HCT116 (cell line): ENCODE measurements around the gene PAQR4. TPM values are rescaled to one million over a fixed set of nuclear protein-coding genes. Genes with fewer than 3 reads are reported as not detected.

Experiments used
- ATAC-seq: fragments of 200-7000 bp; cut with Tn5 transposase; 2 replicates; pipeline ENCODE4 v1.9.1; 2020; ENCODE audit warnings: mild to moderate bottlenecking, moderate library complexity
- BruUV-seq: library from RNA; stranded (reverse); fragments of 400-500 nt; replicated peaks from 2 replicates; lab custom pipeline; 2021; lab: Mats Ljungman, UMichigan
- CTCF ChIA-PET: fragments of 300-600 bp; sonication (Branson Sonifier 250); formaldehyde crosslinking; loops from one replicate; lab custom pipeline; 2021; ENCODE audit warnings: antibody characterized with exemption; lab: Charles Lee
- POLR2A ChIA-PET: fragments of 300-600, 350-600 bp; sonication (Branson Sonifier 250); formaldehyde crosslinking; loops from one replicate; lab custom pipeline; 2021; ENCODE audit warnings: antibody characterized with exemption; lab: Charles Lee
- RAD21 ChIA-PET, 2 experiments: fragments of 300-600 bp; sonication (Branson Sonifier 250); formaldehyde crosslinking; loops; one replicate each; lab custom pipeline; 2023; ENCODE audit warnings: low total read pairs in 2 of 2; ENCODE audit not compliant: uncharacterized antibody in 2 of 2, unreplicated experiment in 2 of 2, low non-redundant PET in 1 of 2; lab: Charles Lee
- DNase-seq: peaks from one replicate; pipeline ENCODE4 v3.0.0-alpha.2; 2010; ENCODE audit warnings: low read depth, low spot score
- H2AFZ ChIP-seq: fragments of 200-600 bp; shearing (Covaris generic), sonication (generic); 2 replicates; pipeline ENCODE4 v1.6.1; 2017; ENCODE audit warnings: low read depth, mixed run types, mixed read lengths, antibody characterized with exemption, low read length; ENCODE audit not compliant: poor library complexity, severe bottlenecking
- H3K27ac ChIP-seq: 2 replicates; pipeline ENCODE4 v1.5.1; 2012; ENCODE audit warnings: low read depth, low read length
- H3K27me3 ChIP-seq: fragments of 200-600 bp; sonication (generic); 2 replicates; pipeline ENCODE4 v1.6.1; 2016; ENCODE audit warnings: mixed run types, low read length, mixed read lengths; ENCODE audit not compliant: insufficient read depth
- H3K36me3 ChIP-seq, 2 experiments: fragments of 200-500 bp in 1 of 2; fragments of 200-600 bp in 1 of 2; sonication (Bioruptor generic) in 1 of 2; sonication (generic) in 1 of 2; 2 replicates each; pipeline versions ENCODE4 v1.5.1 to v1.6.1; 2014 to 2016; ENCODE audit warnings: low read length in 2 of 2, inconsistent platforms in 1 of 2, mixed read lengths in 1 of 2, mixed run types in 1 of 2; ENCODE audit not compliant: insufficient read depth in 2 of 2, control insufficient read depth in 1 of 2
- H3K4me1 ChIP-seq, 2 experiments: fragments of 200-600 bp in 1 of 2; sonication (generic) in 1 of 2; 2 replicates each; pipeline versions ENCODE4 v1.5.1 to v1.6.1; 2012 to 2017; ENCODE audit warnings: low read length in 2 of 2, inconsistent platforms in 1 of 2, mild to moderate bottlenecking in 1 of 2, mixed read lengths in 1 of 2, mixed run types in 1 of 2, moderate library complexity in 1 of 2; ENCODE audit not compliant: insufficient read depth in 2 of 2, control insufficient read depth in 1 of 2
- H3K4me2 ChIP-seq: fragments of 200-600 bp; sonication (generic); 2 replicates; pipeline ENCODE4 v1.6.1; 2017; ENCODE audit warnings: mixed run types, low read length, mixed read lengths
- H3K4me3 ChIP-seq, 2 experiments: fragments of 200-600 bp in 1 of 2; sonication (generic) in 1 of 2; replicated peaks in 1 of 2; 2 replicates each; pipeline ENCODE4 v1.5.1; 2011 to 2016; ENCODE audit warnings: low read length in 2 of 2, control low read depth in 1 of 2, low read depth in 1 of 2, mild to moderate bottlenecking in 1 of 2, mixed read lengths in 1 of 2, mixed run types in 1 of 2
- H3K79me2 ChIP-seq: fragments of 200-600 bp; sonication (generic); 2 replicates; pipeline ENCODE4 v1.6.1; 2017; ENCODE audit warnings: mild to moderate bottlenecking, mixed run types, low read length, moderate library complexity, mixed read lengths; ENCODE audit not compliant: insufficient read depth
- H3K9ac ChIP-seq: fragments of 200-600 bp; sonication (generic); 2 replicates; pipeline ENCODE4 v1.6.1; 2016; ENCODE audit warnings: low read length, mixed read lengths
- H3K9me2 ChIP-seq: fragments of 200-600 bp; sonication (generic), shearing (Covaris generic); 2 replicates; pipeline ENCODE4 v1.6.1; 2017; ENCODE audit warnings: mixed run types, mild to moderate bottlenecking, moderate library complexity; ENCODE audit not compliant: insufficient read depth
- H3K9me3 ChIP-seq, 2 experiments: fragments of 200-500 bp in 1 of 2; fragments of 200-600 bp in 1 of 2; sonication (Bioruptor generic) in 1 of 2; sonication (generic) in 1 of 2; 2 replicates each; pipeline ENCODE4 v1.6.1; 2014 to 2017; ENCODE audit warnings: low read length in 2 of 2, mixed read lengths in 2 of 2, inconsistent platforms in 1 of 2, low read depth in 1 of 2, mild to moderate bottlenecking in 1 of 2, mixed run types in 1 of 2, moderate library complexity in 1 of 2; ENCODE audit not compliant: control insufficient read depth in 1 of 2, insufficient read depth in 1 of 2
- H4K20me1 ChIP-seq: fragments of 200-600 bp; sonication (generic), shearing (Covaris generic); 2 replicates; pipeline ENCODE4 v1.6.1; 2017; ENCODE audit warnings: mixed run types, mild to moderate bottlenecking, moderate library complexity; ENCODE audit not compliant: insufficient read depth
- CBX3 ChIP-seq: IDR thresholded peaks from 2 replicates; pipeline ENCODE4 v1.6.1; 2012; ENCODE audit warnings: low read depth
- CEBPB ChIP-seq: IDR thresholded peaks from 2 replicates; pipeline ENCODE4 v1.6.1; 2012; ENCODE audit warnings: low read depth
- CTCF ChIP-seq, 3 experiments: fragments of 200-600 bp in 1 of 3; sonication (generic) in 1 of 3; IDR thresholded peaks in 2 of 3; conservative IDR thresholded peaks in 1 of 3; 2 replicates each; pipeline ENCODE4 v1.5.1; 2012 to 2017; ENCODE audit warnings: low read depth in 2 of 3, low read length in 2 of 3, antibody characterized with exemption in 1 of 3, borderline replicate concordance in 1 of 3, control low read depth in 1 of 3, mild to moderate bottlenecking in 1 of 3, mixed read lengths in 1 of 3, mixed run types in 1 of 3, moderate library complexity in 1 of 3; ENCODE audit not compliant: insufficient read depth in 1 of 3
- ELF1 ChIP-seq: IDR thresholded peaks from 2 replicates; pipeline ENCODE4 v1.6.1; 2012; ENCODE audit warnings: low read depth, borderline replicate concordance
- EZH2 ChIP-seq: fragments of 200-600 bp; sonication (generic); IDR thresholded peaks from 2 replicates; pipeline ENCODE4 v1.6.1; 2017; ENCODE audit warnings: antibody characterized with exemption, mixed run types
- EZH2phosphoT487 ChIP-seq: fragments of 200-600 bp; IDR thresholded peaks from 2 replicates; pipeline ENCODE4 v1.6.1; 2018; ENCODE audit warnings: antibody characterized with exemption, borderline replicate concordance
- FOSL1 ChIP-seq: IDR thresholded peaks from 2 replicates; pipeline ENCODE4 v1.6.1; 2012; ENCODE audit warnings: low read depth
- POLR2A ChIP-seq: IDR thresholded peaks from 2 replicates; pipeline ENCODE4 v1.7.0; 2011; ENCODE audit warnings: borderline replicate concordance; ENCODE audit not compliant: insufficient read depth, insufficient read length; ENCODE audit errors: extremely low read depth
- POLR2AphosphoS5 ChIP-seq: IDR thresholded peaks from 2 replicates; pipeline ENCODE4 v1.6.1; 2011; ENCODE audit warnings: mild to moderate bottlenecking, low read depth, low read length, moderate library complexity
- RAD21 ChIP-seq: IDR thresholded peaks from 2 replicates; pipeline ENCODE4 v1.6.1; 2012; ENCODE audit warnings: low read depth, mild to moderate bottlenecking
- SP1 ChIP-seq: IDR thresholded peaks from 2 replicates; pipeline ENCODE4 v1.6.1; 2012; ENCODE audit warnings: low read depth
- SRF ChIP-seq: IDR thresholded peaks from 2 replicates; pipeline ENCODE4 v1.6.1; 2012; ENCODE audit warnings: low read depth
- TCF7L2 ChIP-seq: IDR thresholded peaks from 2 replicates; pipeline ENCODE4 v1.7.0; 2011; ENCODE audit warnings: borderline replicate concordance, inconsistent platforms; ENCODE audit not compliant: insufficient read depth, insufficient read length; ENCODE audit errors: extremely low read depth
- YY1 ChIP-seq: IDR thresholded peaks from 2 replicates; pipeline ENCODE4 v1.6.1; 2011; ENCODE audit warnings: low read length, low read depth, moderate library complexity, mild to moderate bottlenecking; ENCODE audit not compliant: insufficient replicate concordance; ENCODE audit errors: extremely low read depth
- ZFX ChIP-seq: fragments of 450-650 bp; IDR thresholded peaks from 2 replicates; pipeline ENCODE4 v1.6.1; 2017
- ZNF274 ChIP-seq: fragments of 200-500 bp; sonication (Bioruptor generic); IDR thresholded peaks from 2 replicates; pipeline ENCODE4 v1.6.1; 2014; ENCODE audit warnings: mild to moderate bottlenecking, low read depth, low read length, inconsistent platforms
- intact Hi-C: fragments of 100-400 bp; cut with micrococcal nuclease; formaldehyde crosslinking; loops from 2 replicates; pipeline ENCODE4 v1.10.0; 2022
- total RNA-seq: library from RNA; stranded (reverse); gene quantifications from one replicate; pipeline ENCODE4 v1.2.1, GENCODE V29; 2021; ENCODE audit not compliant: unreplicated experiment
- TF ChIP-seq, protein P1 (sequence below): IDR thresholded peaks from 2 replicates; pipeline ENCODE4 v1.6.1; 2012
- TF ChIP-seq, protein P2 (sequence below): IDR thresholded peaks from 2 replicates; pipeline ENCODE4 v1.6.1; 2011; ENCODE audit warnings: mild to moderate bottlenecking, low read length, moderate library complexity; ENCODE audit not compliant: insufficient replicate concordance; ENCODE audit errors: extremely low read depth
- TF ChIP-seq, protein P3 (sequence below): IDR thresholded peaks from 2 replicates; pipeline ENCODE4 v1.6.1; 2012; ENCODE audit warnings: low read depth
- TF ChIP-seq, protein P4 (sequence below): IDR thresholded peaks from 2 replicates; pipeline ENCODE4 v1.6.1; 2012

Gene PAQR4
- total RNA-seq, 1 experiment from 2014 or later: 45.6 TPM

DNA sequence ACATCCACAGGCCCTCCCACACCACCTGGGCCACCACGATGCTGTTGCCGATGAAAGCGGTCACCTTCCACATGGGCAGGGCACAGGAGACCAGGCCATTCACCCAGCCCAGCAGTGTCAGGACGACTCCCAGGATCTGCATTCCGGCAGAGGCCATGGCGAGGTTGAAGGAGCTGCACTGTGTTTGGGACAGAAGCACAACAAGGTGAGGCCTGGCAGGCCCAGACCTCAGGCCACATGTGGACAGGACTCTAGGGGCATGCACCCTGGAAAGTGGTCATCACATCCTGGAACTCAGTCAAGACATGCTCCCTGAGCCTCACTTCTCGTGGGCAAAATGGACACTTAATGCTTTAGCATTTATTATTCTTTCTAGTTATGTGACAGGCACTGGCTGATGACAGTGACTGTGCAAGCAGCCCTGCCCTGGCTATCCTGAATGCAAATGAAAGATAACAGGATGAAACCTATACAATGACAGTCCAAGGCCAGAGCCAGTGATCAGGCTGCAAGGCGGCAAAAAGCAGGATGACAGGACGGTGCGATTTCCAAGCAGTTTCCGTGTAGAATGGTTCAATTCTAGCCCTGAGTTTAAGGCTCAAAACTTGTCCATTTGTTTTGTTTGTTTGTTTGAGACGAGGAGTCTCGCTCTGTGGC is 46.8 kb downstream of the PAQR4 start:
- CTCF ChIA-PET: no interaction called here

More for the DNA sequence above, 46.8 kb downstream of the PAQR4 start:
- no TSS peak for BruUV-seq
- peaks cover 6% of the 10 kb centered on the region; the same call in 1 of the 2 replicates for H3K79me2 ChIP-seq
- no peak overlapping the region for H3K4me3 ChIP-seq
- TF ChIP-seq ZNF274 (no peak), ELF1 (no peak), EZH2 (no peak), CBX3 (no peak), TCF7L2 (no peak), SP1 (no peak), POLR2AphosphoS5 (no peak), POLR2A (no peak), ZFX (no peak), YY1 (no peak), FOSL1 (no peak), RAD21 (no peak), EZH2phosphoT487 (no peak), SRF (no peak), CTCF (IDR thresholded peaks at IDR 0.05 in 2 of 3, conservative IDR thresholded peaks at IDR 0.05 in 1 of 3; ENCODE audit: borderline replicate concordance in 1 of 3, insufficient read depth in 1 of 3, low read depth in 2 of 3, low read length in 2 of 3) (no peak), CEBPB (no peak)
- TF ChIP-seq, protein P1, sequence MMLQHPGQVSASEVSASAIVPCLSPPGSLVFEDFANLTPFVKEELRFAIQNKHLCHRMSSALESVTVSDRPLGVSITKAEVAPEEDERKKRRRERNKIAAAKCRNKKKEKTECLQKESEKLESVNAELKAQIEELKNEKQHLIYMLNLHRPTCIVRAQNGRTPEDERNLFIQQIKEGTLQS: no peak
- TF ChIP-seq, protein P2, sequence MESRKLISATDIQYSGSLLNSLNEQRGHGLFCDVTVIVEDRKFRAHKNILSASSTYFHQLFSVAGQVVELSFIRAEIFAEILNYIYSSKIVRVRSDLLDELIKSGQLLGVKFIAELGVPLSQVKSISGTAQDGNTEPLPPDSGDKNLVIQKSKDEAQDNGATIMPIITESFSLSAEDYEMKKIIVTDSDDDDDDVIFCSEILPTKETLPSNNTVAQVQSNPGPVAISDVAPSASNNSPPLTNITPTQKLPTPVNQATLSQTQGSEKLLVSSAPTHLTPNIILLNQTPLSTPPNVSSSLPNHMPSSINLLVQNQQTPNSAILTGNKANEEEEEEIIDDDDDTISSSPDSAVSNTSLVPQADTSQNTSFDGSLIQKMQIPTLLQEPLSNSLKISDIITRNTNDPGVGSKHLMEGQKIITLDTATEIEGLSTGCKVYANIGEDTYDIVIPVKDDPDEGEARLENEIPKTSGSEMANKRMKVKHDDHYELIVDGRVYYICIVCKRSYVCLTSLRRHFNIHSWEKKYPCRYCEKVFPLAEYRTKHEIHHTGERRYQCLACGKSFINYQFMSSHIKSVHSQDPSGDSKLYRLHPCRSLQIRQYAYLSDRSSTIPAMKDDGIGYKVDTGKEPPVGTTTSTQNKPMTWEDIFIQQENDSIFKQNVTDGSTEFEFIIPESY: no peak
- TF ChIP-seq, protein P3, sequence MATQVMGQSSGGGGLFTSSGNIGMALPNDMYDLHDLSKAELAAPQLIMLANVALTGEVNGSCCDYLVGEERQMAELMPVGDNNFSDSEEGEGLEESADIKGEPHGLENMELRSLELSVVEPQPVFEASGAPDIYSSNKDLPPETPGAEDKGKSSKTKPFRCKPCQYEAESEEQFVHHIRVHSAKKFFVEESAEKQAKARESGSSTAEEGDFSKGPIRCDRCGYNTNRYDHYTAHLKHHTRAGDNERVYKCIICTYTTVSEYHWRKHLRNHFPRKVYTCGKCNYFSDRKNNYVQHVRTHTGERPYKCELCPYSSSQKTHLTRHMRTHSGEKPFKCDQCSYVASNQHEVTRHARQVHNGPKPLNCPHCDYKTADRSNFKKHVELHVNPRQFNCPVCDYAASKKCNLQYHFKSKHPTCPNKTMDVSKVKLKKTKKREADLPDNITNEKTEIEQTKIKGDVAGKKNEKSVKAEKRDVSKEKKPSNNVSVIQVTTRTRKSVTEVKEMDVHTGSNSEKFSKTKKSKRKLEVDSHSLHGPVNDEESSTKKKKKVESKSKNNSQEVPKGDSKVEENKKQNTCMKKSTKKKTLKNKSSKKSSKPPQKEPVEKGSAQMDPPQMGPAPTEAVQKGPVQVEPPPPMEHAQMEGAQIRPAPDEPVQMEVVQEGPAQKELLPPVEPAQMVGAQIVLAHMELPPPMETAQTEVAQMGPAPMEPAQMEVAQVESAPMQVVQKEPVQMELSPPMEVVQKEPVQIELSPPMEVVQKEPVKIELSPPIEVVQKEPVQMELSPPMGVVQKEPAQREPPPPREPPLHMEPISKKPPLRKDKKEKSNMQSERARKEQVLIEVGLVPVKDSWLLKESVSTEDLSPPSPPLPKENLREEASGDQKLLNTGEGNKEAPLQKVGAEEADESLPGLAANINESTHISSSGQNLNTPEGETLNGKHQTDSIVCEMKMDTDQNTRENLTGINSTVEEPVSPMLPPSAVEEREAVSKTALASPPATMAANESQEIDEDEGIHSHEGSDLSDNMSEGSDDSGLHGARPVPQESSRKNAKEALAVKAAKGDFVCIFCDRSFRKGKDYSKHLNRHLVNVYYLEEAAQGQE: no peak
- TF ChIP-seq, protein P4, sequence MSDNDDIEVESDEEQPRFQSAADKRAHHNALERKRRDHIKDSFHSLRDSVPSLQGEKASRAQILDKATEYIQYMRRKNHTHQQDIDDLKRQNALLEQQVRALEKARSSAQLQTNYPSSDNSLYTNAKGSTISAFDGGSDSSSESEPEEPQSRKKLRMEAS: no peak
- H2AFZ ChIP-seq: no peak overlapping the region
- ATAC-seq (no peak), DNase-seq (no peak)
- ChIA-PET POLR2A (no interaction called here), RAD21 (no interaction called here)
- H3K27me3 ChIP-seq: no peaks in the 10 kb centered on the region
- H3K9ac ChIP-seq: no peak overlapping the region
- no peaks in the 10 kb centered on the region for H3K9me2 ChIP-seq
- H3K4me2 ChIP-seq: no peak overlapping the region
- H3K27ac ChIP-seq: no peak overlapping the region
- intact Hi-C loops: no loop called here
- no peaks in the 10 kb centered on the region; a peak in 1 of 4 replicates for H3K36me3 ChIP-seq
- H3K4me1 ChIP-seq: peaks cover 39 to 73% of the 10 kb centered on the region in 2 experiments
- no peaks in the 10 kb centered on the region for H3K9me3 ChIP-seq
- H4K20me1 ChIP-seq: no peaks in the 10 kb centered on the region
